CD1c-positive myeloid dendritic cell (primary cell): ENCODE data around the gene SEMA3C.

Experiments used
- DNase-seq: peaks from one replicate; pipeline ENCODE4 v3.0.0-alpha.2; 2016; ENCODE audit errors: extremely low spot score

The SEMA3C gene

DNA sequence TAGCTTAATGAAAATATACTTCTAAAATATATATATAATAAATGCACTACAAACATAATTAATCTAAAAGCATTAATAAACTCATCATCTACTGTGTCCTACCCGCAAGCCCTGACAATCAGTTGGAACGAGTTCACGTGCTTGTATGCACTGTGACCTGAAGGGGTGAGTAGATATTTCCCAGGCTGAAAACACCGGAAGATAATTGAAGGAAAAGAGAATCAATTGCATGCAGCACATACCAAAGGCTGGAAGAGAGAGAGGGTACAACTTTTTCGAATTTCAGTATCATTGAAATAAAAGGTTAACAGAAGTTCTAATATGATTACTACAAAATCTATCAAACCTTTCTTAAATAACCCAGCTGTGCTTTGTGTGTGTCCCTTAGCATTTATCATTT lies 94.6 kb downstream of the SEMA3C start:
- DNase-seq, result no peak

DNA sequence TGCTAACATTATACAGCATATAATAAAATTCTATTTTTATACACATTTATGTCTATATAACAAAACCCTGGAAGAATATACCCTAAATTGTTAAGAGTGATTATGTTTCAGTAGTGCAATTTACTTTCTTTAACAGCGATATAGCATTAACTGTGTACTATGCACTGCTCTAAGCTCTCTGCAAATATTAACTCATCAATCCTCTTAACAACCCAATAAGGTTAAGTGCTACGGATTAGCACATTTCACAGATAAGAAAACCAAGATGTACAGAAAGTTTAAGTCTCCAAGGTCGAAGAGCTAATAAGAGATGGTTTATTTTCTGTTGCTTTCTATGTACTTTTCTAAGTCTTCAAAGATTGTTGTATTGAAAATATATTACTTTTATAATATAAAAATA lies 95.8 kb downstream of the SEMA3C start:
- DNase-seq, result no peak

DNA sequence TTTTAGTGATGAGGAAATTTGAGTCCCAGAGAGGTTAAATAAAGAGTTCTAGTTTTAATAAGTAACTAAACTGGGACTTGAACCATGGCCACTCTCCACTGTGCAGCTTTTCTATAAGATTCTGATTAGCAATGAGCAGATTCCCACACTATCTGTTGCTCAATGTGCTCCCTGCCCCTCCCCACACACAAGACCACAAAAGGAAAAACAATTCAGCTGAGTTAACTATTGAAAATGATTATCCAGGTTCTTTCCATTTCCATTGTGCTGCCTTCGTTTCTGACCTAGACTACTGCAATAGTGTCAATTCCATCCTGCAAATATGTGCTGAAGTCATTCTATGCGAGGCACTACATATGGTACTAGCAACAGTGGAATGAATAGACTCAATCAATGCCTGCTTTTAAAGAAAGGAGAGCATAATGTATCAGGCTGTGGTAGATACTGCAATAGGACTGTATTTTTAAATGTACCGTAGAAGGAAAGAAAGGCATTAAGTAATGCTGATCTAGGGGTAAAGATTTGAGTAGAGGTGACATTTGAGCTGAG lies 97.0 kb downstream of the SEMA3C start:
- no peak for DNase-seq

DNA sequence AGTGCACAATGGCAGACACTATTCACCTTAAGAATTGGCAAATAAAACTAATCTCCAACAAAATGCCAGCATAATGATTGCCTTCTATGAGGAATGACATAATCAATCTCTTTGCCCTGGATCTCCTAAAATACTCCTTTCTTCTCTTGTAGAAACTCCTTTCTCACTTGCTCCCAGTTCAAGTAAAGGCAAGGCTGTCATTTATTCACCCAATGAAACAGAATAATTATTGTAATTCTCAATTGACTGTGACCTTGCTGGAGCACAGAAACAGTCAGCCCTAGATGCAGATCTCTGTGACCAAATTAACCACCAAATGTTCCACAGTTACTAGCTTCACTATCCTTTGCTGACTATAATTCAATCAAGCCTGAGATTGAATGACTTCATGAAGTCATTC lies 99.3 kb downstream of the SEMA3C start:
- no peak for DNase-seq

DNA sequence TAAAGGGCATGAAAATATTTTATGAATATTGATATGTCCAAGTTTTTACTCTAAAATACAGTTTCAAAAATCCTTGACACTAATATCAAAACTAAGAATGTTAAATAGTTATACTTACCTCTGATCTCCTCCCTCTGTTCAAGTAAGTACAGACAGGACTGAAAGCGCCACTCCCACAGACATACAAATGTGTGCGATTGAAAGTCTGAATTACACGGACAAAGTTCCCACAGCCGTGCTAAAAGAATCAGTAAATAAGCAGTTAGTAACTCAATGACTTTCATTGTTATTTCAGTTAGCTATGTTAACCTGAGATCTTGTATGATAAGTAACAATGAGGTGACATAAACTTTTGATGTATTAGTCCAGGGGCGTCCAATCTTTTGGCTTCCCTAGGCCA lies 100.7 kb downstream of the SEMA3C start:
- DNase-seq, result no peak

DNA sequence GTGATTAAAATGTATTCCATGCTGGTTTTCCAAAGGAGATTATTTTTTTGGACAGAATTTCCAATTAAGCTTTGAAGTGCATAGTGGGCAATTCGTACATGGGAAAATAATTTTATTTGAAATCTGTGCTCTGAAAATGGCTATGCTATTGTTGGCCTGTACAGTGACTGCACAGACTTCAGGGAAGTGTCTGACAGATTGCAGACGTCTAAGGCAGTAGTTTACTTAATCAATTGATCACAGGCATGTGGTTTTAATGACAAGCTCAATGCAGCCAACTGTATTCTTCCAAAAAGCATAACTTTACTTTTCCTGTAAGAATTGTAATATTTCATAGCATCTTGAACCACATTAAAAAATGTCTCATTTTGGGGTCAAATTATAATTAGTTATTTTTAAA lies 102.0 kb downstream of the SEMA3C start:
- DNase-seq, result no peak

DNA sequence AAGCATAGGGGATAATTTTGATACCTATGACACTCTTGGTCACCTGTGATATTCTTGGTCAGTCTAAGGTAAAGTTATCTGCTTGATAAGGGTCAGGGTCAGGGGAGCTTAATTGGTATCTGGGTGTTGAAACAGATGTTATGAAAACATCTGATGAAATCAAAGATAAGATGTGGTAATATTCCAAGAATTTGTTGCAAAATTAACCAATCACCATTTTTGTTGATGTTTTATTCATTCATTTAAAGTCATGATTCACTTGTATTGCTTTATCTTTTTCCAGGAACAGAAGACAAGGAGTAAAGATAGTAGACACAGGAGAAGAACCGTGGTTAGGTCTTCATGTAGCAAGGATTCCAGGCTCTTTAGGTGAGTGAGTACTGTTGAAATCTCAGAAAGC lies 103.1 kb downstream of the SEMA3C start:
- no peak for DNase-seq

DNA sequence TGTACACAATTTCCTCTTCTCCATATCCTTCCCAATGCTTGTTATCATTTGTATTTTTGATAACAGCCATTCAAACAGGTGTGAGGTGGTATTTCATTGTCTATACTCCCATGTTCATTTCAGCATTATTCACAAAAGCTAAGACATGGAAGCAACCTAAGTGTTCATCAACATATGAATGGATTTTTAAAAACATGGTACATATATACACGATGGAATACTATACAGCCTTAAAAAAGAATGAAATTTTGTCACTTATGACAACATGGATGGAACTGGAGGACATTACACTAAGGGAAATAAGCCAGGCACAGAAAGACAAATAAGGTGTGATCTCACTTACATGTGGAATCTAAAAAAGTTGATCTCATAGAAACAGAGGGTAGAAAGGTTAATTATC lies 109.3 kb downstream of the SEMA3C start:
- no peak for DNase-seq

DNA sequence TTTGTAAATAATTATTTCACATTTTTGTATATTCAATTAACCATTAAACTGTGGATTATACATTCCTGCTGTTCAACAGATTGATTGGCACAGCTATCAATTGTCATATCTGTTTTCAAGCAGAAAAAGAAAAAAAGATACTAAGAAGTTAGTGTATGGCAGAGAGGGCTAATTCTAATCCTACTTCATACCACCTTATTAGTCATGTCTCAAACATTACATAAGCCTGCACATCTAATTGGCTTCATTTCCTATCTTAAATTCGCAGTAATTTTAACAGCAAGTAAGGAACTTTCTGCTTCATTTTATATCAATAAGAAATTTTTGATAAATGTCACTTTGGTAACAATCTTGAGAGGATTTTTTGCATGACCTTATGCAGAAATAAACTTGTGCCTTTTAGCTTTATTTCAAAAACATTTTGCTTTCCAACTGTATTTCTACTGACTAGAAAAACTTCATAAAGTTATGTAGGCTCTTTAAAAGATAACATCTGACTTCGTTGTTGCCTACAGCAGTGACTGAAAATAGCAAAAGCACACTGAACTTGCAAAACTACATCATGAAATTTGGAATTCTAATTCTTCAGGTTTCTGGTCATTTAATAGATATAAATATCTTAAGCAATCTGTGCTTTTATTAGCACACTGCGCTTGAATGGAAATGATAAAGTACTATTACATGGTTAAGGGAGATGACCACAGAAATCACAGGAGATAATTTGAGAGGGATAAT lies 111.5 kb downstream of the SEMA3C start:
- DNase-seq, result no peak

DNA sequence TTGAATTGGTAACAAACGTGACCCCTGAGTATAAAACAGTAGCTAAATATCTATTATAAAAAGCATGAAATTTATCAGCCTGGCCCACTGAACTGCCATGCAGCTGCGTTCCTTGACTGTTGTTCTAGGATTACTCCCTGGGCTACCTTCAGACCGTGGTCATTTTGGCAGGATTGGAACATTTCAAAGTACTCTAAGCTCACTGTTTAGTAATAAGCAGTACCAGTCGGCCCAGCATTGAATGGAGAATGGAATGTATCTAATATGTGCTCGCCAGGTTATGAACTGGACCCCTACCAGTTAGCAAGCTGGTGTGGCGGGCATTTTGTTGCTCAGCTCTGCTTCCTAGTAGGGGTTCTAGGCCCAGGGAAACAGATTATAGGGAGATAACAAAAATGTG lies 112.2 kb downstream of the SEMA3C start:
- DNase-seq, result no peak

DNA sequence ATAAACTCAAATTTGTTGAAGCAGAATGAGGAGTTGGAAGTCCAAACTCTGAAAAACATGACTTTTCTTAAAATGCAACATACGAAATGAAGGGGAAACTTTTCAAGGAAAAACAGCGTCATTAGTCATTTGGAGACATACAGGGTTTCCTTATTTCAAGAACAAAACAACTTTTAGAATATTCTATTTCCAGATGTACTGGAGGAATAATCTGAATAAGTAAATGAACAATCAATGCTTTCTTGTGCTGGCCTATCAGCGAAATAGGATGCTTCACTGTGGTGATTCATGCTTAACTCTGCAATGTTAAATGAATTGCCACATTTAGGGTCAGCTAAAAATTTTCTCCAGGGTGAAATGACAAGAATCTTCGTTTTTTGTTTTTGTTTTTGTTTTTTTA lies 114.3 kb downstream of the SEMA3C start:
- no peak for DNase-seq

DNA sequence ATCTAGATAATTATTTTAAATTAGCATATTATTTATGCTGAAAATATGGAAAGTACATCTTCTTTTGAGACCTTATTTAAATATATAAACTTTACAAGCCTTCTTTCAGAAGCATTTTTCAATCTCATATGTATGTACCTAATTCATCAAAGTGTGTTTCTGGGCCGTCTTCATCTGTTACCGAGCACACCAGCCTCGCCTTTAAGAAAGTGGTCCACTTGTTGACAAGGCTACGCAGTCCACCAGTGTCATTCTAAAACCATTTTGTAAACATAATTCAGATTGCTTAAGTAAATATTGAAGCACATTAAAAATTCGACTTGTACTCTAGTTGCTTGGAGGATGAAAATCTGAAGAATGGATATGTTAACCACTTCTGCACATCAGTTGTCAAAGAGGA lies 116.3 kb downstream of the SEMA3C start:
- DNase-seq, result no peak

DNA sequence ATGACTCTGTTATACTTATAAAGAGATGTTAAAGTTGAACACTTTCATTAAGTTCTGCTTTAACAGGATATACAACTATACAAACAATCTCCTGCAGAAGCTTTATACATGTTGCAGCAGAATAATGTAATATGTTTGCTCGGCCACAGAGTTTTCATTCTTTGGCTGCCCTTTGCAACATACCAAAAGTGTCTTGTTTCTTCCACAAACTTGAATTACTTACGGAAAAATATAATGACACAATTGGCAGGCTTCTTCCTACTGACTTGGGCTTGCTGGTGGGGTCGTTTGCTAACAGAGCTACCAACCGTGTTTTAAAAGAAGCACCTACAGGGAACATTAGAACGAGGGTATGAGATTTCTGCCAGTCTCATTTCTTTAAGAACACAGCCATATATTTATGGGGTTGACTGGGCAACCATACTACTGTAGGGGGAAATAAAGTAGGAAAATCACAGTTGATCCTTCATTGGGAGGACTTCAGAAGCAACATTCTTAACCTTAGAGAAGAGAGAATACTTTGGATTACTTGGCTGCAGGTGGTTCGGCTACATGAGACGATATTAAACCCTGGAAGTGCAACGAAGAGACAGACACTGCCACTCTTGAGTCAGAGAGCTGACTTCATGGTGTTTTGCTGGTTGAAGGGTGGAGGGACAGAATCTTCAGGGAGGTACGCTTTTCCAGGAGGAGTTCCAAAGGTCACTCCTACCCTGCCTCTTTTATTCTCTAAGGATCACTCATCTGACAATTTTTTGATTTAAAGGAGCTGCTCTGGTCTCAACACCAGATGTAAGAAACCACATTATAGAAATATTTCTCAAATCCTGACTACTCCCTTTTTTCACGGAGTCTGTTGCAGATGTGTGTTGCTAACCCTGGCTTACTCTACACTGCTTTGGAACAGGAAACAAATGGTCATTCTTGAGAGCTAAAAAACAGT lies 123.9 kb downstream of the SEMA3C start:
- no peak for DNase-seq

DNA sequence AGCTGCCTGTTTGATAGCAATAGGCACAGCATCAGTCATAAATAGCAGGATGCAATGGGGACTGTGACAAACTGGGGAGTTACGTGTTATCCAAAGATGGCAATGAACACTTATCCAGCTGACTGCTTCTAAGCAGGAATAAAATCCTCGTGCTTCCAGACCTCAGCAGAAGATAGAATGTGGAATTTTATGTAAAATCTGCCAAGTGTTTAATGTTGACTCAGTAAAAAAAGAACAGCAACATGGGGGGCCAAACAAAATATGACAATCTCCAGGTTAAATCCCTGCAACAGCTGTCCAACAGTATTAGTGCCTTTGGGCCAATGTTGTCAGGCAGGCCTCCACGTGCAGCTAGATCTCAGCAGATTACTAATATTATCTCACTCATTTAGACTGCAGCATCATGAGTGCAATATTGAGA lies 127.3 kb downstream of the SEMA3C start:
- DNase-seq, result no peak

DNA sequence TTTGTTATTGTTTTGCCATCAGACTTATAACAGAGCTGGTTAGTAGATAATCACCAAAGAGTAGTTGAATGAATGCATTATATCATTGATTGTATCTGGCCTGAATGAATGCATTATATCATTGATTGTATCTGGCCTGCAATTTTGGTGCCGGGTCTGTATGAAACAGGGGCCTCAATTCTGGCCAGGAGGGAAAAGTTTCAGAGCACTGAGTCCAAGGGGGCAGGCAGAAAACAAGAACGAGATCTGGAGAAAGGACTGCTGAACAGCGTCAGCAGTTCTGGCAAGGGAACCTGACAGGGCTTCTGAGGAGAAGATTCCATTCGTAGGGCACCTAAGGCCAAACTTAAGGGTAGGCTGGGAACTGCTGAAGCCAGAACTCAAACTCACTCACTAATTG lies 128.0 kb downstream of the SEMA3C start:
- no peak for DNase-seq

DNA sequence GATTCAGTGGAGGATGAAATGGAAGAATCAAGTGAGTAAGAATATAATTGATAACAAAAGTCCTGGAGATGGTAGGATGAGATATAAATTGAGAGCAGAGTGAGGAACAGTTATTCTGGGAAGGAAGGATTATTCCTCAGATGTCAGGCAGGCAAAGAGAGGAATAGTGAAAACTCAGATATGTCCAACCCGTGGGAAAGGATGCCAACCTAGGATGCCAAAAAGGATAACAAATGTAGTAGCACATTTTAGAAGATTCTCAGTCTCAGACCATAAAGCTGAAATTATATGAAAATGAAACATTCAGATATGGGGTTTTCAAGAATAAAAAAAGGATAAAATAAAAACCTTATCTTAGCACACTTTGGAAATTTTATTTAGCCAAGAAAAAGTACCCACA lies 131.1 kb downstream of the SEMA3C start:
- DNase-seq, result no peak

DNA sequence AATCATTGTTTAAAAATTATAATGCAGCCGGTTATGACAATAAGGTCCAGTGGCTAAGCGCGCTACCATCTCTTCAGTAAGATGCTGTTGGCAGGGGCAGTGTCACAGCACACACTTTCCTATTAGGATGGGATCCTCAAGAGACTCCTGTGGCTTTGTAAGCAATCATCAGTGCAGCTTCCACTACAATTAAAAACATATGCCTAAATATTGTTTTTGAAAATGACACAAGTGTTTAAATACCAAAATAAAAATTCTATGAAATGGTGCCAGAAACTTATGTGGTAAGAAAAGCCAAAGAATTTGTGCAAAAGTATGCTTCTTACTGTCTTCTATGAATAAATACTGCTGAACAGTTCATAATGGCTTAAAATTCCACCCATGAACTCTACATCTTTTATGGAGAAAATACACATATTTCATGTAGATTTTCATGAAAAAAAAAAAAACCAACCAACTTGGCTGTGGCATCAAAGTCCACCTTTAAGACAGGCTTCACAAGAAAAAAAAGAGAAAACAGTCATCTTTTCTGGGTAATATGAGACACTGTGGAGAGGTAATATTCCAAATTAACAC lies 132.8 kb downstream of the SEMA3C start:
- DNase-seq, result no peak

DNA sequence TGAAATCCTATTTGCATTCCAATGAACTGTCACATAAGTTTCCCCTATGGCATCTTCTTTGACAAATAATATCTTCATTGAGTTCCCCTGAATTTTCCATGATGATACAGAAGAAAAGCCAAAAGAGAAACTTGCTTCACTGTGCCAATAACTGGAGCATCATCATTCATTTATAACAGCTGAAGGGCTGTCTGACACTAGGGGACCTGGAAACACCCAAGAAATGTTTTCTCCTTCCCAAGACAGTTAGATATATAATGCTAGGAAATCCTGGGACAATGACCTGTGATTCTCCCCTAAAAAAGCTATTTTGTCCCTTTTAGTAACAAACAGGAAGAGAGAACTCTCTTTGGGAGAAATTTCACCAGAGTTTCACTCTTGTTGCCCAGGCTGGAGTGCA lies 133.6 kb downstream of the SEMA3C start:
- DNase-seq, result no peak

DNA sequence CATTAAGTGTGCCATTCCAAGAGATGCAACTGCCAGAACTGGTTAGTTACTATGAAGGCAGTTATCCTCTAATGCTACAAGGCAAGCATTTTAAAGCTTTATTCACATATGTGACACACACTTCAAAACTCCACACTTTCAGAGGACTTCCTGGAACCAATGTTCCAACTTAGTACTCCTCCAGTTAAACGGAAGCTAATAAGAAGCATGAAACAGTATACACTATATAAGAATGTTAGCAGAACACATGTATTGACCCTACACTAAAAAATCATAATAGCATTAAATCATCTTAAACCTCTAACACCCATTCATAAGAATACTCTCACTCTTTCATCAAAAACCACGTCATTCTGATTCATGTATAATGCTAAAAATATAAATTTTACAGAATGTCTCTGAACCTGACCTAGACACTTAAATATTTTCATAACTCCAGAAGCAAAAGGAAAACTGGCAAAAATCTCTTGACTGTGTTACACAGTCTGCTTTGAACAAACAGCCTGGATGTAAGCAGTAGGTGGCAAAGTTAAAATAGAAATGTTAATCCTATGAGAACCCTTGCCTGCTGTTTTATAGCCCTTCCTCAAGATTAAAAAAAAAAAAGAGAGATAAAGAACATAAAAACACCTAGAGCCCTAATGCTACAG lies 135.0 kb downstream of the SEMA3C start:
- no peak for DNase-seq

DNA sequence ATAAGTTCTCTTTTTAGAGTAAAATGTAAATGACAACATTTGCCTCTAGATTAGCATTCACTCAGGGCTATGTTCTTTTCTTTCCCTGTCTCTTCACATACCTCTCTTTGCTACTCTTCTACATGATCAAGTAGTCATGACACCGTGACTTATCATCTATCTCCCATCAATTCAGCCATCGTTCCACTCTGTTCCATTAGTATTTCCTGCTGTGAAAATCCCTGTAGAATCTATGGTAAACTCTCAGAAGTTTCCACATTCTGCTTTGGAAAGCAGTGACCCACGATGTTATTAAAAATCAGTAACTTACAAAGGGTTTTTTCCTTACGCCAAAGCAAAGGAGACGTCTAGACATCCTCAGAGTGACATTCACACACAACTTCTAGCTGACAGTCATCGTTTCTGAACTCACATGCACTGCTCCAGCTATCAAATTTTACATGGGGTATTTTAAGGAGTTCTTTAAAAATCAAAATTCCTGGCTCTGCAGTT lies 135.6 kb downstream of the SEMA3C start:
- DNase-seq, result no peak

DNA sequence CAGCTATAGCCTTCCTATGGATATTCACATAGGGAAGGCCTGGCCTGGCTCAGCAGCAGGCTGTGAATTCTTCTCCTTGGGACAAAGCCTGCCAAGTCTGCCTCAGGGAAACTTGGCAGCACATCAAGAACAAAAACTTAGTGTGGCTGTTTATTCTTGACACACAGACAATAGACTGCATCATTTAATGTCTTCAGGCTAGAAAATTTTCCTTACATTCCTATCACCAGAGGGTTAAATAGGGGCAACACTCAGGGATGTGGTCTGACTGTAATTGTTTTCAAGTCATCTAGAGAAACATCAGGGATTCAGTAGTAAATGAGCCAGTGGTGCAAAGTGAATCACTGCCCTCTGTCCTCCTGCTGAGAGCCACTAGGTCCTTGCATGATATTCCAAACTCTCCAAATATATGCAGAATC lies 137.3 kb downstream of the SEMA3C start:
- DNase-seq, result no peak

DNA sequence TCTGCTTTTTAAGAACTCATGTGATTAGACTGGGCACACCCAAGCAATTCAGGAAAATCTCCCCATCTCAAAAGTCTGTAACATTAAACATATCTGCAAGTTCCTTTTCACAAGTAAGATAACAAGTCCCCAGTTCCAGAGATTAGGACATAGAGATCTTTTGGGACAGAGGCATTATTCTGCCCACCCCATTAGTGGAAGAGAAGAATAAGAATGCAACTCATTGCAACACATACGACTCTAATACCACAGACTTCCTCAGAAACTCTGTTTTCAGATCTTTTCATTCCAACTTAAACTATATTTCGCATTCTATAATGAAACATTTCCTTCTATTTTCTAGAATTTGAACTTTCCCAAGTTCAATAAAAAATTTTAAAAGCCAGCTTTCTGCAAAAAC lies 137.7 kb downstream of the SEMA3C start:
- no peak for DNase-seq
